GM19397 (cell line): ENCODE results near the gene WNT5A.

Experiments used
- ATAC-seq: cut with Tn5 transposase; IDR thresholded peaks from one replicate; pipeline ENCODE4 v1.9.1; 2021; ENCODE audit warnings: mild to moderate bottlenecking, moderate library complexity; ENCODE audit not compliant: unreplicated experiment

The WNT5A gene

GRCh38 chr3:55453886-55454496 is 33.1 kb downstream of the WNT5A start:
- ATAC-seq = no peak

- no peak for ATAC-seq
These were observed 34.2 kb downstream of the WNT5A start for GRCh38 chr3:55452886-55453285.

GRCh38 chr3:55449527-55449926 is 37.6 kb downstream of the WNT5A start:
- ATAC-seq = no peak

- ATAC-seq = no peak
These were observed 40.3 kb downstream of the WNT5A start for GRCh38 chr3:55446850-55447249.

- ATAC-seq = no peak
These were observed 41.6 kb downstream of the WNT5A start for GRCh38 chr3:55445551-55445950.

- no peak for ATAC-seq
These were observed 43.8 kb downstream of the WNT5A start for GRCh38 chr3:55443346-55443745.

GRCh38 chr3:55442861-55443260 is 44.2 kb downstream of the WNT5A start:
- ATAC-seq = no peak

GRCh38 chr3:55441499-55441898 is 45.6 kb downstream of the WNT5A start:
- no peak for ATAC-seq

- no peak for ATAC-seq
These were observed 46.9 kb downstream of the WNT5A start for GRCh38 chr3:55440104-55440708.

GRCh38 chr3:55439657-55440056 is 47.4 kb downstream of the WNT5A start:
- ATAC-seq = no peak

GRCh38 chr3:55436644-55437043 is 50.5 kb downstream of the WNT5A start:
- no peak for ATAC-seq

- no peak for ATAC-seq
These were observed 51.6 kb downstream of the WNT5A start for GRCh38 chr3:55435491-55435890.

- no peak for ATAC-seq
These were observed 52.3 kb downstream of the WNT5A start for GRCh38 chr3:55434789-55435188.

GRCh38 chr3:55431041-55431440 is 56.1 kb downstream of the WNT5A start:
- no peak for ATAC-seq

- no peak for ATAC-seq
These were observed 59.4 kb downstream of the WNT5A start for GRCh38 chr3:55427739-55428138.

- no peak for ATAC-seq
These were observed 60.6 kb downstream of the WNT5A start for GRCh38 chr3:55426486-55426885.

GRCh38 chr3:55423782-55424181 is 63.3 kb downstream of the WNT5A start:
- no peak for ATAC-seq

- no peak for ATAC-seq
These were observed 69.9 kb downstream of the WNT5A start for GRCh38 chr3:55417211-55417610.

GRCh38 chr3:55416331-55416821 is 70.7 kb downstream of the WNT5A start:
- no peak for ATAC-seq
